OCI-LY1 (cell line): Measurements from ENCODE around the gene SNX18.

Source experiments
- CTCF ChIP-seq: fragments of 200-600 bp; sonication (generic), shearing (Covaris generic); IDR thresholded peaks from 2 replicates; pipeline ENCODE4 v1.5.1; 2017; ENCODE audit warnings: mild to moderate bottlenecking, antibody characterized with exemption, low read length, moderate library complexity, mixed read lengths
- EZH2 ChIP-seq: fragments of 200-600 bp; sonication (generic), shearing (Covaris generic); IDR thresholded peaks from 2 replicates; pipeline ENCODE4 v1.8.0; 2017; ENCODE audit warnings: borderline replicate concordance, mixed run types, mild to moderate bottlenecking, antibody characterized with exemption, low read length, moderate library complexity, mixed read lengths

DNA sequence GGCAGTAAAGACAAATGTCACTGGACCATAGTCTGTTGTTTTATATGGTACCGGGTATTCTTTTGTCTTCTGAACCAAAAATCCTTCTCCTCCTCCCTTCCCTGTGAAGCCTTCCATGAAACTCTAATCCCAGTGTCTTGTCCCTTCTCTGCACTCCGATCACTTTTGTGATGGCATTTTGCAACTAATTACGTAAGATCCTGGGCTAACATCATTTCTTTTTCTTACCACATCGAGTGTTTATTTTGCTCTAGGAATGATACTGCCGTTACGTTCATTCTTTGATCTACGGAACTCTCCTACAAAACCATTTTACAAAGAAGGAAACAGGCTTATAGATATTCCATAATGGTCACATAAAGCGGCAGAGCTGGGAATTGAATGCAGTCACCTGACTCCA lies 33.7 kb downstream of the SNX18 start:
- TF ChIP-seq CTCF (no peak), EZH2 (no peak)
